GM19193 (cell line): ENCODE results near the gene GAS2L1.

Experiments used
- POLR2A ChIP-seq: IDR thresholded peaks from 4 replicates; pipeline ENCODE4 v1.6.1; 2011; ENCODE audit not compliant: insufficient read depth, insufficient read length; ENCODE audit errors: extremely low read depth

The GAS2L1 gene

DNA sequence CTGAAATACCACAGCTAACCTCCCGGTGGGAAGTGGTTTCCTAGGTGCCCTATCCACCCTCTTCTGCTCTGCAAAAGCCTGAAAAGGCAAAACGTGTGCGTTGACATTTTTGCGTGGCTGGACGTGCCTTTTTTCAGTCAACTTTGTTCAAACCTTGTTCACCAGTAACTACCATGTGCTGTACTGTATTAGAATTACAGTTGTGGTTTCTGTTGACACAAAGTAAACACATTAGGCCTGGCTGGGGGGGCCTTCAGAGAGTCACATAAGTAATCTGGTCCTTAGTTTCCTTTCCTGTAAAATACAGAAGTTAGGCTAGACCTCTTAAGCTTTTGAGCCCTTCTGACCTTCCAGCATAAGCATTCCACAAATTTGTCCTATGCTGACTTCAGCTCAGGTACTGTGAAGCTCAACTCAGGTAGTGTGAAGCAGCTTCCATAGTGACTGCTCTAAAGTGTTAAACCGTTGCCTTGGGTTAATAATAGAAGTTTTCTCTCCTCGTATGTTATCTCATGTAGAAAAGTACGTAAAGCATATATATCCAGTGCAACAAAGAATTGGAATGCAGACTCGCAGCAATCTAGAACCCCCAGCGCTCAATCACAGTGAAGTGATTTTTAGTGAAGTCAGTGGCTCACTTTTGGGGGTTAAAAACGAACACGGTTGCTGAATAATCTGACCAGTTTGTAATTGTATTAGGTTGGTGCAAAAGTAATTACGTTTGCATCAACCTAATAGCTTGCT, 36.5 kb upstream of the GAS2L1 start:
- no peak for TF ChIP-seq POLR2A

DNA sequence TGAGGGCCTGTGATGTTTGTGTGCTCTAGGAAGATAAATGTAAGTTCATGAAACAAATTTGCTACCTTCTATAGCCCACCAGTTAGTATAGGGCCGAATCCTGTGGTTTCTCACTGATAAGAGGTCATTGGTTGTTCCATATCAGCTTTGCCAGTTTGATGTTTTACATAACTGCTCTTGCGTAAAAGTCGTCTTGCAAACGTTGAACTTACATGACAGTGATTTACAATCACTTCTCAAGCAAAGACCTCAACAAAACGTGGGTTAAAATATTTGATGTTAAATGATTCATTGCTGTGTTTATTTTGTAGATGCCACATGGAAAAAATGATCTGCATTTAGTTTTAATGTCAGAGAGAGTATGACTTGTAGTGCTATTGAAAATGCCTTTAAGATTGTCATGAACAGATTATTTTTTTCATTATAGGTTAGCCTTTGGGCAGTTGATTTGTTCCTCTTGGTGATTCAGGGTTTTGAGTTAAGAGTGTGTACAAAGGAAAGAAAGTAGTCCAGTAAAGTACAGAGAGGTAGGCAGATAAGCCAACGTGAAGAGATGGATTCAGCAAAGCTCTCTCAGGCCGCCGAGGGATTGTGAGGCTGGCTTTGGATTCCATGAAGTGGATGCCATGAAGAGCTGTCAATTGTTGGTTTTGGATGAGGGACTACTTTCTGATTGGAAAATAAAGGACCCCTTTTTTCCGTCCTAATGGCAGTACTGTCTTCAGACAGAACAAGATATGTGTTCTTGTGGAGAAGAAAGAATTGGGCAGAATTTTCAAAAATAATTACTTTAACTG, 35.8 kb upstream of the GAS2L1 start:
- TF ChIP-seq POLR2A = no peak

DNA sequence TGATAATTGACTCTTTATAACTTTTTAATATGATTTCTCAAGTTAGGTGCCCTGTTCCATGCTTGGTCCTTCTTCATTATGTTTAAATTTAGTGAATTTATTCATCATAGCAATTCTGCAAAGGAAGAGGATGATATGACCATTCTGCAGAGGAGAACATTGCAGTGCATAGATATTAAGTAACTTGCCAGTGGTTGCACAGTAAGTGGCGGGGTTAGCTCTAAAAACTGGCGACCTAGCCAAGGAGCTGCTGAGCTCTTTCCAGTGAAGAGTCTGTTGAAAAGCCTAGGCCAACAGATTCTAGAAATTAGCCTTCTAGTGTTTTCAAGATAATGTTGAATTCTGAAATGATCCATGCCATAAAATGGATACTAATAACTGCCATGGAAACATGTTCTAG, 33.8 kb upstream of the GAS2L1 start:
- TF ChIP-seq POLR2A = no peak

DNA sequence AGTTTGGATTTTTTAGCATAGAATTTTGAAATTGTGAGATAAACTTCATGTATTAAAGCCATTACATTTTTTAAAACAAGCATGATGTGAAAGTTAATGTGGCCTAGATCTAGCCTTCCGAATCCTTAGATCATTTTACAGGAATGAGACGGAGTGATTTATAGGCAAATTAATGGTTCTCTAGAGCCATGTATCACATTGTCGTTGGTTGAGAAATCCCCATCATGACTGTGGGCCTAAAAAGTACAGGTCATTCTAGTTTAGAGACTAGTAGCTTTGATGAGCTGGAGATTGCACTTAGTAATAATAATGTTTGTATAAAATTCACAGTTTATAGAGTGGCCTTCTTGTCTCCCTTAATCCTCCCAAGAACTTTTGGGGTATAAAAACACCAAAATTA, 31.3 kb upstream of the GAS2L1 start:
- no peak for TF ChIP-seq POLR2A

DNA sequence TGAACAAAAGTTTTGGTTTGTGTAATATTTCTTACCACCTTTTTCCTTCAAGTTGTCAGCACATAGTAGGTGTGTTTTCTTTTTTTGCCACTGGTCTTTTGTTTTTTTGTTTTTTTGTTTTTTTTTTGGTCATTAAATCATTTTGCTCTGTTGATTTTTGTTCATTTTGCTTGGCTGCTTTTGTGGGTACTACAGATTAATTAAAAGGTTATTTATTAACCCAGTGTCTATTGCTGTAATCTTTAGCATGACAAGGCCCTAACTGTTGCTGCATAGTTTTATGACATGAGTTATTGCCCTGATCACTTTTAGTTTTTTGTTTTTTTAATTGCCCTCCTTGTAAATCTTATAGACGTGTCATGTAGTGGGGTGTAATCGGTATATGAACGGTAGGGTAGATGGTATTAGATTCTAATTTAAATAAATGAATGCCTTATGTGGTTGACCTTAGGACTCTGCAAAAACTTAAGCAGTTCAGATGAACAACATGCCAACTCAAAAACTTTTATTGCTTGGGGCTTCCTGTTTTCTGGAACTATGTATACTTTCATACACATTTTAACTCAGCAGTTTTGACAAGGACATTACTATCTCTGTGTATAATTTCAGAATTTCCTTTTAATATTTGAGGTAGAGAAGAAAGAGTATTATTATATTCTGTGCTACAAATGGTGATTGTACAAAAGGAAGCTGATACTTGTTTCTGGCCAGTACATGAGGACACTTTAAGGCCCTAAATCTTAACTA, 30.5 kb upstream of the GAS2L1 start:
- TF ChIP-seq POLR2A = no peak

DNA sequence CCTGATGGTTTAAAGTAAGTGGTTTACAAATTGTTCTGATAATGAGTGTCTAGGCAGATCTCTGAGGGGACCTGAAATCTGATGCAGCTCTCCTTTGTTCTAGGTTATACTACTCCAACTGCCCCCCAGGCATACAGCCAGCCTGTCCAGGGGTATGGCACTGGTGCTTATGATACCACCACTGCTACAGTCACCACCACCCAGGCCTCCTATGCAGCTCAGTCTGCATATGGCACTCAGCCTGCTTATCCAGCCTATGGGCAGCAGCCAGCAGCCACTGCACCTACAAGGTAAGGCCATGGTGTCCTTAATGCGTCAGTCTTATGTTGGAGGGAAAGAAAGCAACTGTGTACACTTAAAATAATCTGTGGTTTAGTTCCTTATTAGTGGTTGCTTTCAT, 28.5 kb upstream of the GAS2L1 start:
- no peak for TF ChIP-seq POLR2A

DNA sequence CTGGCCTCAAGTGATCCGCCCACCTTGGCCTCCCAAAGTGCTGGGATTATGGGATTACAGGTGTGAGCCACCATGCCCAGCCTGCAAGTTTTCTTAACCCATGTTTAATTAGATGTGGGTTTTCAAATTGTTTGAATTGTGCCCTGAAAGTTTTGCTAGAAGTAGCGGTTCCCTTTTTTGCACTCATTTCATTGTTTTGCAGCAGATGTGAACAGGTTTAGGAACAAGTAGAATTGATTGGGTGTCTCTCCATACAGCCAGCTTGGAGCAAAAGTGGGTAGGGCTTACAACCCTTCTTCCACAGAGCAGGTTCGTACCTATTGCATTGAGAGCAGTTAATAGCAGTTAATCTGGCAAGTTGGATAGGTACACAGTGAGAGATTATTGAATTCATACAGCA, 22.3 kb upstream of the GAS2L1 start:
- no peak for TF ChIP-seq POLR2A

DNA sequence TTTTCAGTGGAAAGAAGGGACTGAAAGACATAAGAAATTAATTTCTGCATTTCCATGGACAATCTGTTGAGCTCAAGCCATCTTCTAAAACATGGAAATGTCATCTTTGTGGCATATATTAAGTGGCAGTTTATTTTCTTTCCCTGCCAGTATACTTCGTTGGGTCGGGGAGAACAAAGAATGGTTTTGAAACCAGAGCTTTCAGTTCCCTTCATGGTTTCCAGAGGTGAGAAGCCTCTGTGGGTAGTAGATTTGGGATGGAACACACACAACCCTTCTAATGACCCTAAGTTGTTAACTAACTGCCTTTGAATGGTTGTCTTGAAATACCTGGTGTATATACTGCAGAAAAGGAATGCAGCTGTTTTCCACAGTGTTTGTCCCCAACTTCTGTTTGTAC, 17.6 kb upstream of the GAS2L1 start:
- TF ChIP-seq POLR2A = no peak

DNA sequence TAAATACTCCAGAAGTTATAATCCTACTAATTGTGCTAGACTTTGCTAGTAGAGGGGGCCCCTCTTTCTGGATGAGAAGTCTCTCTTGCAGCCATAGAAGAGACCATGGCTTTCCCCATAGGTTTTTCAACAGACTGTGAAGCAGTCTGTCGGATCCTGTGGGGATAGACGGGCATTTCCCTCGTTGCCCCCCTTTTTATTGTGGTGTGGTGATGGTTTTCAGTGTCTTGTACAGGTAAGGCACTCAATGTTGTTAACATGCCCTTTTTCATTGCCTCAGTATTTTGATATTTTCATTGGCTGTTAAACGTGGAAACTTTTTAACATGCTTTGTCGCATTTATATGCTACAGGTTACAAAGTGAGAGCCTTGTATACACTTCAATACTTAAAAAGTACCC, 16.4 kb upstream of the GAS2L1 start:
- TF ChIP-seq POLR2A = no peak

DNA sequence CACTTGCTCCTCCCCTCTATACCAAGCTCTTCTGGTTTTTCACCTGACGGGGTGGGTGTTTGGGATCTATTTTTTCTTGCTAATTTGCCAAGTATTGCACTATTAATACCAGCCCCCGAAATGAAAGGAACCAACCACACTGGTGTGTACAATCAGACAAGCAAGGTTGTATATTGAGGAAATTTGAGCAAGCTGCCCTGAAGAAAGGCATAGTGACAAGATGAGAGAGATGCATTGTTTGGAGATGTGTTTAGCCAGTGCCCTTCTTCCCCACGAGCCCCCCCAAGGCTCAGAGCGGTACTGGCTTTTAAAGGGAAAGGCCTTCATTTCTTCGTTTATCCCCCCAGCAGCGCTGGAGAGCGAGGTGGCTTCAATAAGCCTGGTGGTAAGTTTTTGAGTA, 15.2 kb upstream of the GAS2L1 start:
- no peak for TF ChIP-seq POLR2A

DNA sequence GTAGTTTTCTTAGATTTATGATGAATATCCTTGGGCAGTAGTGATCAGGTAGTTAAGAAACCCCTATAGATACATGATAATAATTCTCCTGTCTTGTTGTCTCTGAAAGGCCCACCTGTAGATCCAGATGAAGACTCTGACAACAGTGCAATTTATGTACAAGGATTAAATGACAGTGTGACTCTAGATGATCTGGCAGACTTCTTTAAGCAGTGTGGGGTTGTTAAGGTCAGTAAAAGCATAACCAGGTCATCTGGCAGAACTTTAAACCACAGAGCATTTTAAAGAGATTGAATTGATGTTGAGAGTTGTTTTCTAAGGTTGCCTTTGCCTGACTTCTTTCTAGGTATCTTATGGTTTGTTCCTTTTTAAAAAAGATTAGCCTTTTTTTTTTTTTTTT, 14.1 kb upstream of the GAS2L1 start:
- no peak for TF ChIP-seq POLR2A

DNA sequence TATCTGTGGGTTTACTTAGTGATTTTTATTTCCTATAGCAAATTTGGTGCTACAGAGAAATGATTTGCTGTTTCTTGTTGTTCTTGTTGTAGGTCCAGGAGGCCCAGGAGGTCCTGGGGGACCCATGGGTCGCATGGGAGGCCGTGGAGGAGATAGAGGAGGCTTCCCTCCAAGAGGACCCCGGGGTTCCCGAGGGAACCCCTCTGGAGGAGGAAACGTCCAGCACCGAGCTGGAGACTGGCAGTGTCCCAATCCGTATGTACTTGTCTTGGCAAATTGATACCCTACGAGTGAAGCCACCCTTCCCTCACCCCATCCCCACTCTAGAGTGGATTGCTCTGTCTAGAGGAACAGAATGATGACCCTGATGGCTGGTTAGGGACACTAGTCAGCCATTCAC, 7.8 kb upstream of the GAS2L1 start:
- TF ChIP-seq POLR2A = no peak

DNA sequence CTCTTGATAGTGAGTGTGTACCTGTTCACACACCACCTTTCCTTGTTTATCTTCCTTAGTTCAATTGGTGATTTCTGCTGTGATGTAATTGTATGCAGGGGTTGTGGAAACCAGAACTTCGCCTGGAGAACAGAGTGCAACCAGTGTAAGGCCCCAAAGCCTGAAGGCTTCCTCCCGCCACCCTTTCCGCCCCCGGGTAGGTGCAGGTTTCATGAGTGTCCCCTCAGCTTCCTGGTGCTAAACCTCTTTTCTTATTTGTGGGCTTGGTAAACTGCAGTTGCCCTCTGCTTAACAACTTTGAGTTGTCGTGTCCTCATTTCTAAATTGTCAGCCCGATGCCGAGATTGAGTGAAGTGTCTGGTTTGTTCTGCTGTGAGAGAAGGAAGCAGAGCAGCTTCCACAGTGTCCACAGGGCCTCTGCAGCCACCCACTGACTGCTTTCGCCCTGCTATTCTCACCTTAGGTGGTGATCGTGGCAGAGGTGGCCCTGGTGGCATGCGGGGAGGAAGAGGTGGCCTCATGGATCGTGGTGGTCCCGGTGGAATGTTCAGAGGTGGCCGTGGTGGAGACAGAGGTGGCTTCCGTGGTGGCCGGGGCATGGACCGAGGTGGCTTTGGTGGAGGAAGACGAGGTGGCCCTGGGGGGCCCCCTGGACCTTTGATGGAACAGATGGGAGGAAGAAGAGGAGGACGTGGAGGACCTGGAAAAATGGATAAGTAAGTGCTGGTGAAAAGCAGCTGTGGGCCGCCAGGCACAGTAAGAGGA, 7.1 kb upstream of the GAS2L1 start:
- no peak for TF ChIP-seq POLR2A

DNA sequence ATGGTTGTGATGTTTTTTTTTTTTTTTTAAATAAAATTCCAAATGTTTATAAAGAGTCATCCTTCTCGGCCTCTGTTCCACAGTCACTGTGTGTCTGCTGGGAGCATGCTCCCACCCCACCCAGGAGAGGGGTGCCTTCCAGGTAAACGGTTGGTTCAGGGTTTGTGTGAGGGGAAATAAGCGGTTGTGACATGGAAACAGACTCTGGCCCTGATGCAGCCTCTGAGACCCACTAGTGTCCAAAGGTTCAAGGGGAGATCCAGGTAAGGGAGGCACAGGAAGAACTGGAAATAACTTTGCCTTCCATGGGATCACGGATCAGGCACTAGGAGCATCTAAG, 6.0 kb upstream of the GAS2L1 start:
- no peak for TF ChIP-seq POLR2A
